Tibial artery (tissue), 4 donors: Measurements from ENCODE around the gene BRAP.

Experiments
- DNase-seq, 2 donors: peaks; one replicate each; pipeline ENCODE4 v3.0.0-alpha.2; 2019
- H3K27ac ChIP-seq, 2 donors: fragments of 200-600 bp; sonication (generic) in 1 of 2; 1 replicate in 1 of 2; 2 replicates in 1 of 2; pipeline ENCODE4 v1.5.1; 2018 to 2019; ENCODE audit warnings: mild to moderate bottlenecking in 1 of 2
- H3K27me3 ChIP-seq, 2 donors: fragments of 200-600 bp; sonication (generic) in 1 of 2; one replicate each; pipeline versions ENCODE4 v1.5.1 to v1.6.0; 2016 to 2019
- H3K36me3 ChIP-seq, 3 donors: fragments of 200-600 bp; sonication (generic) in 2 of 3; one replicate each; pipeline ENCODE4 v1.5.1; 2016 to 2019; ENCODE audit warnings: mild to moderate bottlenecking in 2 of 3
- H3K4me1 ChIP-seq, 4 donors: fragments of 200-600 bp; sonication (generic) in 2 of 4; 1 replicate in 3 of 4; 2 replicates in 1 of 4; pipeline ENCODE4 v1.5.1; 2016 to 2019
- H3K4me3 ChIP-seq, 2 donors: fragments of 200-600 bp; sonication (generic) in 1 of 2; 1 replicate in 1 of 2; 2 replicates in 1 of 2; pipeline ENCODE4 v1.5.1; 2018 to 2019; ENCODE audit warnings: mild to moderate bottlenecking in 2 of 2
- H3K9me3 ChIP-seq, 3 donors: fragments of 200-600 bp; sonication (generic) in 1 of 3; one replicate each; pipeline ENCODE4 v1.5.1; 2016 to 2019
- CTCF ChIP-seq, 2 experiments: fragments of 200-600 bp in 1 of 2; fragments of 450-650 bp in 1 of 2; IDR thresholded peaks; one replicate each; pipeline ENCODE4 v1.5.1; 2017 to 2019; ENCODE audit warnings: antibody characterized with exemption in 2 of 2, mild to moderate bottlenecking in 1 of 2, moderate library complexity in 1 of 2
- intact Hi-C: fragments of 100-400 bp; cut with DNase I; formaldehyde crosslinking; loops from one replicate; pipeline ENCODE4 v1.15.0; 2023; ENCODE audit warnings: low total_unique reads

The BRAP gene

GRCh38 chr12:111693818-111694217 lies 8.1 kb upstream of the BRAP start:
- DNase-seq, result no peak
- Histone ChIP-seq H3K4me1 (no peaks in the 10 kb centered on the region), H3K4me3 (no peak overlapping the region), H3K27ac (no peak overlapping the region), H3K27me3 (no peaks in the 10 kb centered on the region), H3K9me3 (no peaks in the 10 kb centered on the region), H3K36me3 (peaks cover 28 to 66% (median 40%) of the 10 kb centered on the region in 3 donors)
- no peak for TF ChIP-seq CTCF (IDR thresholded peaks at IDR 0.05)
- intact Hi-C loops, result no loop called here

DNA sequence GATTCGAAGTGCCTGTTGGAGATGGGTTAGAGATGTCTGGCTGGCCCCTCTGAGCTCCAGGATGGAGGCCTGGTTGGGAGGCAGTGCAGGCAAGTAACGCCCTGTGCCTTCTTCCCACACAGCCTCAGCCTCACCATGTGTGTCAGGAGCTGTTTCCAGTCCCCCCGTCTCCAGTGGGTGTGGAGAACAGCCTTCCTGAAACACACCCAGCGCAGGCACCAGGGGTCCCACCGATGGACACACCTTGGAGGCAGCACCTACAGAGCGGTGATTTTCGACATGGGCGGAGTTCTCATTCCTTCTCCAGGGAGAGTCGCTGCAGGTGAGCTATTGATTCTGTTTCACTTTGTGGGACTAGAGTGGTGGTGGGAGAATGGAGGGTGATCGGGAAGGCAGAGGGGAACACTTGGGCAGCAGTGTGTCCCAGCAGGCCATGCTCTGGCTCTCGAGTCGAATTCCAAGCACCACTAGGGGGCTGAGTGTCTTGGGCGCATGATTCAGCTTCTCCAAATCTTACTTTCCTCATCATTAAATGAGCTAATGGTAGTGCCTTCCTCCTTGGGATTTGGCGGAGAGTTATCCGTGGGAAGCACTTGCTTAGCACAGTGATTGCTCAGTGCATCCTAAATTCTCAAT lies 6.9 kb upstream of the BRAP start:
- H3K27ac ChIP-seq, result no peak overlapping the region
- intact Hi-C loops, result no loop called here
- DNase-seq, result no peak
- H3K4me1 ChIP-seq, result no peaks in the 10 kb centered on the region
- no peak for TF ChIP-seq CTCF (IDR thresholded peaks at IDR 0.05)
- H3K4me3 ChIP-seq, result no peak overlapping the region
- peaks cover 24 to 54% (median 36%) of the 10 kb centered on the region in 3 donors for H3K36me3 ChIP-seq
- no peaks in the 10 kb centered on the region for H3K9me3 ChIP-seq
- H3K27me3 ChIP-seq, result no peaks in the 10 kb centered on the region

GRCh38 chr12:111691262-111691661 lies 5.5 kb upstream of the BRAP start:
- Histone ChIP-seq H3K36me3 (peaks cover 23 to 40% (median 36%) of the 10 kb centered on the region in 3 donors), H3K27me3 (no peaks in the 10 kb centered on the region), H3K4me1 (peaks cover 0 to 11% (median 8%) of the 10 kb centered on the region in 4 donors), H3K4me3 (no peak overlapping the region), H3K27ac (no peak overlapping the region), H3K9me3 (no peaks in the 10 kb centered on the region)
- no peak for TF ChIP-seq CTCF (IDR thresholded peaks at IDR 0.05)
- intact Hi-C loops, result no loop called here
- DNase-seq, result no peak

DNA sequence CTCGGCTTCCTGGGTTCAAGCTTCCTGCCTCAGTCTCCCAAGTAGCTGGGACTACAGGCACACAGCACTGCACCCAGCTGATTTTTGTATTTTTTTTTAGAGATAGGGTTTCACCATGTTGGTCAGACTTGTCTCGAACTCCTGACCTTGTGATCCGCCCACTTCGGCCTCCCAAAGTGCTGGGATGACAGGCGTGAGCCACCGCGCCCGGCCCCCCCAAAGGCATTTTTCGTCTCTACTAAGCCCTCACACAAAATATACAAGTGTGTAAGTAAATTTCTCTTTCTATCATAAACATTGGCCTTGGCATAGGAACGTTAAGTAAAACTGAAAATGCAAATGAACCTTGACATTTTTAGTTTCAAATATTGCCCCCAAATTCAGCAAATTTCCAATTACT lies 2.2 kb upstream of the BRAP start:
- no peak for DNase-seq
- no peaks in the 10 kb centered on the region for H3K9me3 ChIP-seq
- H3K4me3 ChIP-seq, result no peak overlapping the region
- intact Hi-C loops, result no loop called here
- no peaks in the 10 kb centered on the region for H3K27me3 ChIP-seq
- TF ChIP-seq CTCF (IDR thresholded peaks at IDR 0.05), result no peak
- H3K4me1 ChIP-seq, result peaks cover 0 to 36% (median 25%) of the 10 kb centered on the region in 4 donors
- H3K36me3 ChIP-seq, result peaks cover under 1 to 11% (median 4%) of the 10 kb centered on the region in 3 donors
- H3K27ac ChIP-seq, result no peak overlapping the region

GRCh38 chr12:111687255-111687654 lies 1.5 kb upstream of the BRAP start:
- TF ChIP-seq CTCF (IDR thresholded peaks at IDR 0.05), result no peak
- no peak overlapping the region for H3K27ac ChIP-seq
- no peak for DNase-seq
- intact Hi-C loops, result no loop called here
- H3K36me3 ChIP-seq, result peaks cover 0 to 11% (median 7%) of the 10 kb centered on the region in 3 donors
- no peaks in the 10 kb centered on the region for H3K27me3 ChIP-seq
- H3K4me1 ChIP-seq, result peaks cover 0 to 36% (median 25%) of the 10 kb centered on the region in 4 donors
- H3K9me3 ChIP-seq, result no peaks in the 10 kb centered on the region
- H3K4me3 ChIP-seq, result no peak overlapping the region
